GM20000 (cell line): ENCODE results near the gene CHTF8.

Source experiments
- DNase-seq: peaks from one replicate; pipeline ENCODE4 v3.0.0; 2012; ENCODE audit warnings: low spot score
- TF ChIP-seq, protein P1 (sequence below): IDR thresholded peaks from 2 replicates; pipeline ENCODE4 v1.5.1; 2012; ENCODE audit warnings: mild to moderate bottlenecking, control low read depth; ENCODE audit errors: extremely low read depth, missing control alignments

CHTF8 gene

GRCh38 chr16:69106491-69107315 is 25.7 kb downstream of the CHTF8 start:
- peak; percentile 69 for DNase-seq
- TF ChIP-seq, protein P1, sequence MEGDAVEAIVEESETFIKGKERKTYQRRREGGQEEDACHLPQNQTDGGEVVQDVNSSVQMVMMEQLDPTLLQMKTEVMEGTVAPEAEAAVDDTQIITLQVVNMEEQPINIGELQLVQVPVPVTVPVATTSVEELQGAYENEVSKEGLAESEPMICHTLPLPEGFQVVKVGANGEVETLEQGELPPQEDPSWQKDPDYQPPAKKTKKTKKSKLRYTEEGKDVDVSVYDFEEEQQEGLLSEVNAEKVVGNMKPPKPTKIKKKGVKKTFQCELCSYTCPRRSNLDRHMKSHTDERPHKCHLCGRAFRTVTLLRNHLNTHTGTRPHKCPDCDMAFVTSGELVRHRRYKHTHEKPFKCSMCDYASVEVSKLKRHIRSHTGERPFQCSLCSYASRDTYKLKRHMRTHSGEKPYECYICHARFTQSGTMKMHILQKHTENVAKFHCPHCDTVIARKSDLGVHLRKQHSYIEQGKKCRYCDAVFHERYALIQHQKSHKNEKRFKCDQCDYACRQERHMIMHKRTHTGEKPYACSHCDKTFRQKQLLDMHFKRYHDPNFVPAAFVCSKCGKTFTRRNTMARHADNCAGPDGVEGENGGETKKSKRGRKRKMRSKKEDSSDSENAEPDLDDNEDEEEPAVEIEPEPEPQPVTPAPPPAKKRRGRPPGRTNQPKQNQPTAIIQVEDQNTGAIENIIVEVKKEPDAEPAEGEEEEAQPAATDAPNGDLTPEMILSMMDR = no peak

- peak; percentile 84 for DNase-seq
- TF ChIP-seq, protein P1 = peak; percentile 24
These were observed 26.7 kb downstream of the CHTF8 start, which contains the start of gene HAS3 for GRCh38 chr16:69105501-69106361. Gene HAS3 (plus strand): TSS chr16:69105653. CDS start chr16:69109396, 3,743 bp downstream.

DNA sequence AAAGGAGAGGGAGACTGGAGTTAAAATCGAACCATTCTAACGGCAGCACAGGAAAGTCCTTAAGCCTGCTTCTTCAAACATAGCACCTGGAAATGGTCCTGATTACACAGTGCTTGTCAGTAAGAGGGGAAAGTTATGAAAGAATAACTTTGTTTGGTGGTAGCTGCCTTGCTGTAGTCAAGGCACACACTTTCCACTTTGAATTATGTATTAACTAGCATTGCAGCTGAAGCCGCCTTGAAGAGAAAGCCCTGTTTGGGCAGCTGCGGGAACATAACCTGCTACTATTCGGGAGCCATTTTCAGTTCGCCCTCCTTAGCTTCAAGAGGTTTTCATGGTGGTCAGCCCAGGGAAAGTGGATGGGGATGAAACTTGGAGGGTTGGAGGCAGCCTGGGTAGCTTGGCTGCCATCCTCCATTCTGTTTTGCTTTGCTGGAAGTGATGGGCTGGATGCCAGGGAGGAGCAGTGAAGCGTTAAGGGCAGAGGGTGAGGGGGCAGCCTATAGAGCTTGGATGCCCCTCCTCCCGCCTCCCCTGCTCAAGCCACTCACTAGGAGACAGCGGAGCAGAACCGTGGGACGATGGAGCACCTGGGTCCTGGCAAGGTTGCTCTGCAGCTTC is 32.2 kb downstream of the CHTF8 start:
- TF ChIP-seq, protein P1 = no peak
- DNase-seq = no peak

GRCh38 chr16:69095193-69095592 is 37.2 kb downstream of the CHTF8 start:
- no peak for DNase-seq
- TF ChIP-seq, protein P1 = no peak

GRCh38 chr16:69094501-69094900 is 37.9 kb downstream of the CHTF8 start:
- TF ChIP-seq, protein P1 = no peak

DNA sequence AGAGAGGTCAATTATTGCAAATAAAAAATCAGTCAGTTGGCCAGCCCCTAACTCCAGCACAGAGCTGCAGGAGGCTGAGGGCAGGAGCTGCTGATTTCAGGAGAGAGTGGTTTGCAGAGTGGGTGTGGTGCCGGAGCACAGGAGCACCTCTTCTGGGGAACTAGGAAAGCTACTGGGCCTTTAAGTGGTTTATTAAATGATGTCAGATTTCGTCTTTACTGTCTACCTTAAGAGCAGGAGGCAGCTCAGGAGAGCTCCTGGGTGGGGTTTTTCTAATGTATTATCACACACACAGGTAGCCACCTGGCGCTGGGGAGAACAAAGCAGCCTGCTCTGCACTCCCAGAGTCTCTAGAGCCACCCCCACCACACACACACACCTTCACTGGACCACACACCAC is 38.4 kb downstream of the CHTF8 start:
- no peak for DNase-seq
- TF ChIP-seq, protein P1 = no peak

More at GRCh38 chr16:69094501-69094900, 37.9 kb downstream of the CHTF8 start:
- DNase-seq = no peak
